Measurements from ENCODE around the gene ARHGAP26.

The ARHGAP26 gene

GRCh38 chr5:142881076-142881783, 111.1 kb downstream of the ARHGAP26 start:
- DNase-seq = peak; percentile 47

DNA sequence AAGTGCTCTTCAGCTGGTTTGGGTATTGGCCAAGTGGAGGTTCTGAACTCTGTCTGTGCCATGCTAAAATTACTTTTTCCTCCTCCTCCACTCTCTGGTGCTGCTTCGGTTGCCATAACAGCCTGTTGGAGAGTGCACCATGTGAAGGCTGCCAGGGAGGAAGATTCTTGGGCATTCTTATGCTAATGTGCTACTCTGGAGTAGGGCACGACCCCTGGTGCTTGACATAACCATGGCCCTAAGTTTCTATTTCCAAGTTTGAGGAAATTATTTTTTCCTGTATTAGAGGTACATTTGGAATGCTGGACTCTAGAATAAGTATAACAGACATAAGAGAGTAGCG, 111.6 kb downstream of the ARHGAP26 start:
- DNase-seq = no peak

- peak; percentile 18 for DNase-seq
Observed at GRCh38 chr5:142883025-142883424, 112.8 kb downstream of the ARHGAP26 start.

DNA sequence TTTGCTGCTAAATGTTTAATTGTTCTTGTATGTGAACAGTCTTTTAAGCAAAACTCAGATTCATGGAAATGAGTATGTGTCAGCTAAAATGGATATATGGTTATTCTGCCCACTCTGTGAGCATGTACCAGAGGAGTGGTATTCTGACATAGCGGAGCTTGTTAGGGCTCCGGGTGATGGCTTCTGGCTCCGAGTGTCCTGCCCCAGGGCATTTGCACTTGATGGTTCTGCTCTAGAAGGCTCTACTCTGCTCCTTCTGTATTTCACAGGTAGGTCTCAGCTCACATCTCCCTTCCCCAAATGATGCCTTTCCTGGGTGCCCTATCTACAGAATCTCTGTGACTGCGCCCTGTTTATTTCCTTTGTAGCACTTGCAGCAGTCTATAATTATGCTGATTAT, 113.3 kb downstream of the ARHGAP26 start:
- DNase-seq = no peak

DNA sequence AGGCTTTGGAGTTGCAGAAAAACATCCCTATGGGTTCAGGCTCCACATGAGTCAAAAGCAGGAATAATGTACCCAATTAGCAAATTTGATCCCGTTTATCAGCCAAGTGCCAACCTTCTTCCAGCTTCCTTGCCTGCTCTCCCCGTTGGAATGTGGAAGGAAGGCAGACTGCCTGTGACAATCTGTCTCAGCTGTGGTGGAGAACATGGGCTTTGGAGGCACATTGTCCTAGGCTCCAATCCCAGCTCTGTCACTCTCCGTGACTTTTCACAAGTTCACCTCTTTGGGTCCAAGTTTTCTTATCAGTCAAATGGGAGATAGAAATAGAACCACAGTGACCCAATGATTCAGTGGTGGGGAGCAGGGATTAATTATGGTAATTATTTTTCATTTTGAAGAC, 113.9 kb downstream of the ARHGAP26 start:
- no peak for DNase-seq

DNA sequence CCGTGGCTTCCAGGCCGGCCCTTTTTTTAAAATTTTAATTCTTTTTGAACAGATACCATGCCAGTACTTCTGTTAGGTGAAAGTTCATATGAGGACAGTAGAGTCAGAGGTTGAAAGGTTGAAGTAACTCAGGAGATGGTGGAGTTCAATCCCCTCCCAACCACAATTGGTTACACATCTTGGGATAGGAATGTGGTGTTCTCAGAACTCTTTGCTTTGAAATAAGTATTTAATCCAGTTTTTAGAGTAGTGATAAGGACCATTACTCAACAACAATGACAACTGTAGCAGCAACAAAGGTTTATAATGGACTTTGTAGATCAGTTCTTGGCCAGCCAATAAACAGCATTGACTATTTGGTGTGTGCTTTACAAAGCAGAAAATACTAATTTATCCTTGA, 116.0 kb downstream of the ARHGAP26 start:
- DNase-seq = peak; percentile 45

DNA sequence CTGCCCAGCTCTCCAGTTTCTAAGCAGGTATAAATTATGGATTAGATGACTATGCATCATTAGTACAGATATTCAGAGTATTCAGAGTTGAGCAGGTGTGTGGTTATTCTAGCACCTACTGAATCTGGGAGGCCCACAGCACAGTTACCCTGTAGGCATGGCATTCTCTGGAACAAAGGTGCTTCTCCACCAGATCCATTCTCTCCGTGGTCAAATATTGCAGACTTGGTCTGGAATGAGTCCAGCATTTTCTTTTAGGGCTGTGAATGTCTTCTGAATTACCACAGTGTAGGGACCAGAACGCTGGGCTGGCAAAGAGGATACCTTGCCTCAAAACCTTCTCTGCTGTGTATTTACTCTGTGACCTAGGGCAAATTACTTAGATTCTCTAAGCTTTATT, 116.8 kb downstream of the ARHGAP26 start:
- DNase-seq = no peak

DNA sequence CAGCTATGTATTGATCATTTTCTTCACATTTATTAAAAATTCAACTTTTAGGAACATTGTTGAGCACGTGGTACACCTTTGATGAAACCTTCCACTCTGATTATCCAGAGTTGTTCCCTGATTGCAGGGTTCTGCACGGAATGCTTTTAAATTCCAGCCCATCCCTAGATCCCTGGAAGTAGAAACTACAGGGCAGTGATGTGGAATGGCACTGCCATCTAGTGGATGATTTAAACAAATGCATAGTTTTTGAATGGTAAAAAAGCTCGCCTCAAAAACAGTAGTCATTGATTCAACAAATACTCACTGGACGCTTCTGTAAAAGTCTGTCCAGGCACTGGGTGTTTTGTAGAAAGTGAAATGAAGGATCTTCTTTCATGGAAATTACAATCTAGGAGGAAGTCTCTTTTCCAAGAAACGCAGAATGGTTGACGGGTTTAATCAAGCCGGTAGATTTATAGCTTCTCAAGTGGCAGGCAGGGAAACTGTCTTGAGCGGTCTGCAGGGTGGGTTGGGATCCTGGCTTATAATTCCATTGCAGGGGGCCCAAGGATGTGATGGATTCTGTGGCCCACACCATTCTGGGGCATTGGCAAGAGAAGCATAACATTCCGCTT, 118.4 kb downstream of the ARHGAP26 start:
- no peak for DNase-seq

GRCh38 chr5:142892021-142892420, 121.8 kb downstream of the ARHGAP26 start:
- no peak for DNase-seq

GRCh38 chr5:142894315-142894714, 124.1 kb downstream of the ARHGAP26 start:
- no peak for DNase-seq

DNA sequence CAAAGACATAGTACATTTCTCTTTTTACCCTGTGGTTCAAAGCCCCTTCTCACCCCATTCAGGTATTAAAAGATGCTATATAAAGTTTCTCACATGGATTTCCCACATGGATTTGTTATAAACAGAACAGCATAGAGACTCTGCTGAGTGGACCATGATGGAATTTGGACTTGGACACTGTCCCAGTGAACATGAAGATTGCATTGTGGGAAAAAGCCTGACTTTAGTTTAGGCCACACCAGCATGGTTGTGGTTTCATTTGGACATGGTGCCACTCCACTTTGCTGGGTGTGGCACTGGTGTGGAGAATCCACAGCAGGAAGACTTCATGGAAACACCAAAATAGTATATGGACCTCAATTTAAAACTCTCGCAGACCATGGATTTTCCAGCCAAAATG, 124.6 kb downstream of the ARHGAP26 start:
- peak; percentile 58 for DNase-seq

DNA sequence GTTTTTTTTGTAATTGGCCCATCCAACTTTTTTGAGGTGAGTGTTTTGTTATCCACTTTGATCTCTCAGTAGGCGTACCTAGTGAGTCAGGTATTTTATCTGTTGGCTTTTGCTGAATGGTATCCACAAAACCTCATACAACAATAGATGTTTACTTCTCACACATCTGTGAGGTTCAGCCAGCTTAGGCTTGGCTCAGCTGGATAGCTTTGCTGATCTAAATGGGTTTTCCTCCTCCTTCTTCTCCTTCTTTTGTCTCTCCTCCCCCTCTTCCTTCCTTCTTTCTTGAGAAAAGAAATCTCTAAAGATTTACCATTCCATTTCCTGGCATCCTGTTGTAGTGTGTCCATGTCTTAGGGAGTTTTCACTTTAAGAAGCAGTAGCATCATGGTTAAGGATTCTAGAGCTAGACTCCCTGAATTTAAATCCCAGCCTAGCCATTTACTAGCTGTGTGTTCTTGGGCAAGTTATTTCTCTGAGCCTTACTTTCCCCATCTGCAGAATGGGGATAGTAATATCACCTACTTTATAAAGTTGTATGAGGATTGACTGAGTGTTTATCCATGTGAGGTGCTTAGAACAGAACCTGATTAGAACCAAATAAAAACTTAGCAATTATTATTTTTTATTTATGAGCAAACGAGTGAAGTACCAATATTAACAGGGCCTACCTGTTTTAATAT, 126.3 kb downstream of the ARHGAP26 start:
- no peak for DNase-seq

DNA sequence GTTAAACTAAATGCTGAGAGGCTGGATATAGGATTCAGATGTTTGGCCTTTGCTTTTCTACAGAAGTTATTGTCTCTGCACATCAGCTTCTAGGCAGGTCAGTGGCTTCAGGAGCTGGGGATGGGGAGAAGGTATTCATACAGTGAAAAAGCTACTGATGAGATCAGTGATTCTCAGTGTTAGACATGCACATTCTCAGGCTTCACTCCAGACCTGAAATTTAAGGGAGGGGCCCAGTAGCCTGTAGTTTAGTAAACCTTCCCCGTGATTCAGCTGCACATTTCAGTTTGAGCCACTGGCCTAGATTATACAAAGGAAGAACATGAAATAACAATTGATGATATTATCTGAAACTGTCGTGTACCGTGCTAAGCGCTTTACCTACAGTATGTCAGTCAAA, 127.2 kb downstream of the ARHGAP26 start:
- DNase-seq = no peak

- no peak for DNase-seq
Observed at GRCh38 chr5:142900927-142901326, 130.8 kb downstream of the ARHGAP26 start.

DNA sequence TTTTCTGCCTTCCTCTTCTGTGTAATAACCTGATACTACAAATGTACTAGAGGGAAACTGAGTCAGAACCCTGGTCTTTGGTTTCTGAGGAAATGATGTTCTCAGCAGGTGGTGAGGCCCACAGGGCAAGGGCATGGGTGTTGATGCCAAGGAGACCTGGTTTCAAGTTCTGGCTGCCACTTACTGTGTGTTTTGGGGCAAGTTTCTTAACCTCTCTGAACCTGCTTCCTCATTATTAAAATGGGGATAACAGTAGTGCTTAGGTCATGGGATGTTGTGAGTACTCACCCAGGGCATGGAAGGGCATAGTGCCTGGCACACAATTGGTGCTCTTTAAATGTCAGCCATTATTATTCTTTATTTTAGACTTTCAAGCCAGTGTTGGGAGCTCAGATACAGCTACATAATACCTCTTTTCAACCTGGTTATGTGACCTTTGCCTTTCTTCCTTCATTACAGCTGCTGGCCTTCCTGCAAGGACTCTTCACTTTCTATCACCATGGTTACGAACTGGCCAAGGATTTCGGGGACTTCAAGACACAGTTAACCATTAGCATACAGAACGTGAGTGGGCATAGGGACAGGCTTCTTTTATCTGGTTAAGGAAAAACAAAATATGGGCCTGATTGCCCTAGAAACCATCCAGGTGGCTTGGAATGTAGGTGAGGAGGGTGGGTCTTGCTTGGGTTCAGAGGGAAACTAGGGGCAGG, 131.5 kb downstream of the ARHGAP26 start:
- no peak for DNase-seq

- no peak for DNase-seq
Observed at GRCh38 chr5:142902186-142902965, 132.2 kb downstream of the ARHGAP26 start.

- DNase-seq = peak; percentile 58
Observed at GRCh38 chr5:142904416-142904815, 134.2 kb downstream of the ARHGAP26 start.

DNA sequence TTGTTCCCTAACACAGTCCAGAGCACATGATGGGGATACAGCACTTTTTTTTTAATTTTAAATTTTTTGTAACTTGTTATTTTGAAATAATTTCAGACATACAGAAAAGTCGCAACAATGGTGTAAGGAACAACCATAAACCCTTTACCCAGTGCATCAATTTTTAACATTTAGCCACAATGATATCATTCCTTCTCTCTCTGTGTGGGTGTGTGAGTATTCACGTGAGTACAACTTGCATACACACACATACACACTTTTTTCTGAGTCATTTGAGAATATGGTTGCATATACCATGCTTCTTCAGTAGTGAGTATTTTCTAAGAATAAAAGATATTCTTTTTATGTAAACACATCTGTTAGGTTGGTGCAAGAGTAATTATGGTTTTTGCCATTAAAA, 135.2 kb downstream of the ARHGAP26 start:
- DNase-seq = no peak

GRCh38 chr5:142906863-142907671, 136.9 kb downstream of the ARHGAP26 start:
- DNase-seq = no peak

DNA sequence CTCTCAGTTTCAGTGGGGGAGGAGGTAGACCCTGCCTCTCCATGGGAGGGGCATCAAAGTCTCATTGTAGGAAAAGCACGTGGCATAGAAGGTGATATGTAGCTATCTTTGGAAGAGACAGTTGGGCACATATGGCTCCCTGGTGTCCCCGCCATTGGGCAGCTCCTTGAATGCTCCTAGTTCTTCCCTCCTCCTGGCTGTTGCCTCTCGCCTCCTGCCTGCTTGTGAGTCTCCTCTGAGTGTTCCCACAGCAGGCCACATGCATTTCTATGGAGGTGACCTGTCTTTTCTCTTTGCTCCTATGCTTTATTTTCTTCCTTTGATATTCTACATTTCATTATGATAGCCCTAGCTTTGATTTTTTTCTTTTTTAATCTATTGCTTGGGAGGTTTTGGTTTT, 138.5 kb downstream of the ARHGAP26 start:
- no peak for DNase-seq

GRCh38 chr5:142910128-142910527, 140.0 kb downstream of the ARHGAP26 start:
- no peak for DNase-seq

DNA sequence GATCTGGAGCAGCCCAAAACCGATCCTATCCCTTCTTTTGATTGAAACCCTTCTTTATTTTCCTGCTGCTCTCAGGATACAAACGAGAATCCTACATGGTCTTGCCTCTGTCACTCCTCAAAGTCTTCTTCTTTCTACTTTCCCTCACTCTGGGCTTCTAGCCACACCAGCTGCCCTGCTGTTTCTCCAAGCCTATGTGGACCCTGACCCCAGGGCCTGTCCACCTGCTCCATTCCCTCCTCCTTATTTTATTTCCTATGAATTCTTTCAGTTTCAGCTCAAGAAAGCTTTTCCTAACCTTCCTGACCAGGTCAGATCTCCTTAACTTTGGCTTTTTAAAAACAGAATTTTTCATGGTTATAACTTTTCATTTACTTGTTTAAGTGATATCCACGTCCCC, 141.0 kb downstream of the ARHGAP26 start:
- no peak for DNase-seq

Data from NCI-H226 (cell line).